ENCODE measurements around the gene MICAL3. TPM values are rescaled to one million over a fixed set of nuclear protein-coding genes. Genes with fewer than 3 reads are reported as not detected.
A peak's percentile ranks its signal among the peaks of the same experiment; 100 is the strongest.
"Not testable (repeated sequence)": the region's sequence is repeated elsewhere in the genome, so short reads cannot be mapped to it uniquely, and the experiment has no call there.

MICAL3 gene
- total RNA-seq, 1 donor from 2014 or later, result 31.2 TPM

DNA sequence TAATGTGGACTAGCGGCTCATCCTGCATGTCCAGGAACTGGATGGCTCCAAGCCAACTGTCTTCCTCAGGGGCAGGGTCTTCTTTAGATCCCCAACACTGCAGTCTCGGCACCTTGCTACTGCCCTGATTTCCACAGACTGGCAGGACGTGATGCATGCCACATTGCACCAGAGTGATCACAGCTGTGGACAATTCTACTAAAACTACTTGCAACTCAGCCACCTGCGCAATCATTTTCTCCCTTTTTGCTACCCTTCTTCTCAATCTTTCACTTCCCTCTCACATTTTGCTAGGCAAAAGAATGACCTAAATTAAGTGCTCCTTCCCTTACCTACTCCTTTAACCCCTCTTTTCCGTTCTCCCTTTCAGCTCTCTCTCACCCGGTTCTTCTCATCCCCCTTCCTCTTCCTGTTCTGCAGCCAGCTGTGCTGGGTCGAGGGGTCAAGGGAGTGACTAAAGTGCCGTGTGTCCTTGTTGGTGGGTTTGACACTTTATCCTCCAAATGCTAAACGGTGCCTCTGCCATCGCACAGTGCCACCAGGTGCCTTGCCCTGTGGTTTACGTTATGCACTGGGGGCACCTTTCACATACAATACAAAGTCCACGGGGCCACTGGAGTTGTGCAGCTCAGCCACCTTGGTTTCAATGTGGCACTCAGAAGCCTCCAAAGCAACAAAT, 42.0 kb upstream of the MICAL3 start:
- ATAC-seq (no peak), DNase-seq (peak; percentile 23)
- H3K4me3 ChIP-seq, result no peak overlapping the region
- no peaks in the 10 kb centered on the region for H3K4me1 ChIP-seq
- intact Hi-C loops (cut with DNase I), result no loop called here
- H3K27ac ChIP-seq, result no peak overlapping the region
- TF ChIP-seq, protein P1, sequence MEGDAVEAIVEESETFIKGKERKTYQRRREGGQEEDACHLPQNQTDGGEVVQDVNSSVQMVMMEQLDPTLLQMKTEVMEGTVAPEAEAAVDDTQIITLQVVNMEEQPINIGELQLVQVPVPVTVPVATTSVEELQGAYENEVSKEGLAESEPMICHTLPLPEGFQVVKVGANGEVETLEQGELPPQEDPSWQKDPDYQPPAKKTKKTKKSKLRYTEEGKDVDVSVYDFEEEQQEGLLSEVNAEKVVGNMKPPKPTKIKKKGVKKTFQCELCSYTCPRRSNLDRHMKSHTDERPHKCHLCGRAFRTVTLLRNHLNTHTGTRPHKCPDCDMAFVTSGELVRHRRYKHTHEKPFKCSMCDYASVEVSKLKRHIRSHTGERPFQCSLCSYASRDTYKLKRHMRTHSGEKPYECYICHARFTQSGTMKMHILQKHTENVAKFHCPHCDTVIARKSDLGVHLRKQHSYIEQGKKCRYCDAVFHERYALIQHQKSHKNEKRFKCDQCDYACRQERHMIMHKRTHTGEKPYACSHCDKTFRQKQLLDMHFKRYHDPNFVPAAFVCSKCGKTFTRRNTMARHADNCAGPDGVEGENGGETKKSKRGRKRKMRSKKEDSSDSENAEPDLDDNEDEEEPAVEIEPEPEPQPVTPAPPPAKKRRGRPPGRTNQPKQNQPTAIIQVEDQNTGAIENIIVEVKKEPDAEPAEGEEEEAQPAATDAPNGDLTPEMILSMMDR (IDR thresholded peaks at IDR 0.05), result no peak
- peaks cover 17% of the 10 kb centered on the region for H3K27me3 ChIP-seq
- no peaks in the 10 kb centered on the region for H3K36me3 ChIP-seq
- H3K9me3 ChIP-seq, result no peaks in the 10 kb centered on the region

- Histone ChIP-seq H3K27ac (no peak overlapping the region), H3K4me3 (no peak overlapping the region), H3K36me3 (no peaks in the 10 kb centered on the region), H3K4me1 (no peaks in the 10 kb centered on the region), H3K27me3 (peaks cover 17% of the 10 kb centered on the region), H3K9me3 (no peaks in the 10 kb centered on the region)
- intact Hi-C loops (cut with DNase I), result no loop called here
- TF ChIP-seq, protein P1 (IDR thresholded peaks at IDR 0.05), result no peak
- DNase-seq (peak; percentile 37), ATAC-seq (no peak)
Observed at GRCh38 chr22:18065256-18065655, 40.9 kb upstream of the MICAL3 start.

DNA sequence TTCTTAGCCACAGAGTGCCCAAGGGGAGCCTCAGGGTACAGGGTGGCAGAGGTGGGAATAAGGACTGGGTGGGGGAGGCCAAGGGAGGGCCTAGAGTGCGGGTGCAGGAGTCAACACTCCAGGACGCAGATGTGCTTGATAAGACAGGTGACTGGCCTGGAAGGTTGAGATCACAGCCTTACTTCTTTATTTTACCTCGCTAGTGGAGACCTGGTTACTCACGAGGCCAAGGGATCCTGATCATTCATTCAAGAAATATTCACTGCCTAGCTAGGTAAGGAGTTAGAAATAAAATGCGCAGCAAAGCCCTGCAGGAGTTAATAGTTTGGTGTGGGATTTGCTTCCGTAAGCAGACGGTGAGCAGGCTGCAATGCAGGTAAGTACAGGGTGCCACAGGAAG, 40.3 kb upstream of the MICAL3 start:
- no peak for ATAC-seq
- peak; percentile 23 for DNase-seq
- Histone ChIP-seq H3K4me1 (no peaks in the 10 kb centered on the region), H3K36me3 (no peaks in the 10 kb centered on the region), H3K9me3 (no peaks in the 10 kb centered on the region), H3K27ac (no peak overlapping the region), H3K4me3 (no peak overlapping the region), H3K27me3 (peaks cover 17% of the 10 kb centered on the region)
- TF ChIP-seq, protein P1 (IDR thresholded peaks at IDR 0.05), result no peak
- intact Hi-C loops (cut with DNase I), result no loop called here

- H3K4me1 ChIP-seq; DNase-seq; intact Hi-C loops (cut with DNase I); H3K9me3 ChIP-seq; H3K4me3 ChIP-seq; H3K36me3 ChIP-seq; ATAC-seq; H3K27ac ChIP-seq: not testable (repeated sequence)
- H3K27me3 ChIP-seq, result peaks cover 17% of the 10 kb centered on the region
Observed at GRCh38 chr22:18063715-18064114, 39.4 kb upstream of the MICAL3 start.

GRCh38 chr22:18063306-18063705, 38.9 kb upstream of the MICAL3 start:
- intact Hi-C loops (cut with DNase I), result no loop called here
- TF ChIP-seq, protein P1 (IDR thresholded peaks at IDR 0.05), result no peak
- H3K27ac ChIP-seq, result no peak overlapping the region
- no peaks in the 10 kb centered on the region for H3K9me3 ChIP-seq
- H3K36me3 ChIP-seq, result no peaks in the 10 kb centered on the region
- DNase-seq (no peak), ATAC-seq (no peak)
- H3K27me3 ChIP-seq, result peaks cover 17% of the 10 kb centered on the region
- H3K4me3 ChIP-seq, result no peak overlapping the region
- H3K4me1 ChIP-seq, result no peaks in the 10 kb centered on the region

- H3K36me3 ChIP-seq, result no peaks in the 10 kb centered on the region
- no peaks in the 10 kb centered on the region for H3K9me3 ChIP-seq
- H3K27ac ChIP-seq, result no peak overlapping the region
- H3K4me1 ChIP-seq, result peaks cover 2% of the 10 kb centered on the region
- TF ChIP-seq, protein P1 (IDR thresholded peaks at IDR 0.05), result no peak
- no peak for ATAC-seq
- peak; percentile 32 for DNase-seq
- H3K27me3 ChIP-seq, result peaks cover 17% of the 10 kb centered on the region
- intact Hi-C loops (cut with DNase I), result no loop called here
- no peak overlapping the region for H3K4me3 ChIP-seq
Observed at GRCh38 chr22:18062421-18062820, 38.1 kb upstream of the MICAL3 start.

All from upper lobe of right lung (tissue), 1 donor.